Measurements from ENCODE around the gene RNF186. TPM values are rescaled to one million over a fixed set of nuclear protein-coding genes. Genes with fewer than 3 reads are reported as not detected.

The RNF186 gene
- total RNA-seq, 2 donors from 2014 or later = not detected

- intact Hi-C loops (cut with DNase I) = no loop called here
- no peak for ATAC-seq
- DNase-seq = no peak
These were observed 41.6 kb downstream of the RNF186 start for GRCh38 chr1:19773485-19773884.

- no peak for DNase-seq
- intact Hi-C loops (cut with DNase I) = no loop called here
- no peak for ATAC-seq
These were observed 43.0 kb downstream of the RNF186 start for GRCh38 chr1:19772053-19772452.

GRCh38 chr1:19771350-19771749 is 43.7 kb downstream of the RNF186 start:
- no peak for ATAC-seq

DNA sequence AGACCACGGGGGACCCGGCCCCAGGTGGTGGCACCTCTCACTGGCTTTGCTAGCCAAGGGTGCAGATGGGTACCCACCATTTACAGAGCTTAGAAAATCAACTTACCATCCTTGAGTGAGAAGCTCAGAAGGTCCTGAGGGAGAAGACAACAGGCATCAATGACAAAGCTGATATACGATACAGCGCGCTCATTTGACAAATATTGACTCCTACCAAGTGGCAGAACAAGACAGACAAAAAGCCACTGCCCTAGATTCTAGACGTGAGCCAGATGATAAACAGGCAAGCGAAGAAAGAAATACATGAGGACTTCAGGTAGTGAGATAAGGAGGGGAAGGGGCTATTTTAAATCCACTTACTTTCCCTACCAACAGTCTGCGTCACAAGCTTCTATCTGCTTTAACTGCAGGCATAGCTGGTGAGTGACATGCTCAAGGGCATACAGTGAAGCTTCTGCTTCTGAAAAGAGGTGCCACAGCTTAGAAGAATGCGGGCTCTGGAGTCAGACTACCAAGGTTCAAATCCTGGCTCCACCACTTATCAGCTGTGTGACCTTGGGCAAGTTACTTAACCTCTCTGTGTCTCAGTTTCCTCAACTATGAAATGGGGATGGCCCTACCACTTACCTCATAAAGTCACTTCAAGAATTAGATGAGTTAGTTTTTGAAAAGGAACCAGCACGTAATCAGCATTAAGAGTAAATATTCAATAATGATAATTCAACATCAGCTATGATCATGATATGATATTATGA is 44.5 kb downstream of the RNF186 start:
- intact Hi-C loops (cut with DNase I) = no loop called here
- ATAC-seq = no peak

More at GRCh38 chr1:19771350-19771749, 43.7 kb downstream of the RNF186 start:
- no peak for DNase-seq
- intact Hi-C loops (cut with DNase I) = no loop called here

DNA sequence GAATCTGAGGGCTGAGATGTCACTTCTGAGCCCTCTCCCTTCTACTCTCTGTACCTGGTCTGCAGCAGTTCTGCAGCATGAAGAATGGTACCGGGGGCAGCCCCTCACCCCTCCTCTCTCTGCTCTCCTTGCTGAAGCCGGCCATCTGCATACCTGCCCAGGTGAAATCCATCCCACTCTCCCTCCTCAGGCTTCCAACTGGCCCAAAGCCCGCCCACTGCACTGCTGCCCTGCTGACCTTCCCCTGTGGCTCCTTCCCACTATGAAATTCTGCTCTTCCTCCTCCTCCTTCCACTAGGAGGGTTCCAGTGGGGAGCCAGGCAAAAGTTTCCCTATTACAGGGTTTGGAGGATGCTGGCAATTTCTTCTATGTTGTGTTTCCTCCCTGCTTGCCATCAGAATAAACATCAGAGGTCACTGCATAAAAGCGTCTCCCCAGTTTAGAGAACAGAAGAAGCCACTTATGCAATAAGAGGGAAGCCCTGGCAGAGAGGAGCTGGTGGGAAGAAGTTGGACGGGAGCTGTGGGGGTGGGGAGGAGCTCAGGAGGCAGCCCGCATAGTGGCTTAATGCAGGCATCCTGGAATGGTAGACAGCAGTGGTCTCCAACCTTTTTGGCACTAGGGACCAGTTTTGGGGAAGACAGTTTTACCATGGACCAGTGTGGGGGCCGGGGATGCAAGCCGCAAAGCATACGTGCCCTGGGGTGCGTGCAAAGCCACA is 45.7 kb downstream of the RNF186 start:
- DNase-seq (no peak), ATAC-seq (no peak)
- intact Hi-C loops (cut with DNase I) = no loop called here

More for the DNA sequence above, 44.5 kb downstream of the RNF186 start:
- no peak for DNase-seq

- intact Hi-C loops (cut with DNase I) = no loop called here
- ATAC-seq (no peak), DNase-seq (no peak)
These were observed 46.5 kb downstream of the RNF186 start for GRCh38 chr1:19768353-19769210.

DNA sequence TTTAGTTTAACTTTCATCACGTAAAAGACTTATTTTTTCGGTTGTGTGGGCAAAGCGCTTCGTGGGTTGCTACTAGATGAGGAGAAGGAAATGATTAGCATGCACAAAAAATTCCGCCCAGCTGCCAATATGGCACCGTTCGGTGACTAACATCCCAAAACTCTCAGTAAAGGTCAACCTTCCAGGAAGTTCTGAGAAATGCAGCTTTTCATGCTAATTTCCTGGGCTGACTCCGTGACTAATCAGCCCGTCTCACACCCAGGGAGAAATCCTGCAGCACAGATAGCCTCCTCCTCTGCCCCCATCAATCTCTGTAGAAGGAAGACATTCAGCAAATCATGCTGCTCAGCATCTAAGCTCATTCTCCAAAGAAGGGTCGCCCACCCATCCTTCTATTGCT is 49.5 kb downstream of the RNF186 start:
- ATAC-seq (no peak), DNase-seq (no peak)
- intact Hi-C loops (cut with DNase I) = no loop called here

DNA sequence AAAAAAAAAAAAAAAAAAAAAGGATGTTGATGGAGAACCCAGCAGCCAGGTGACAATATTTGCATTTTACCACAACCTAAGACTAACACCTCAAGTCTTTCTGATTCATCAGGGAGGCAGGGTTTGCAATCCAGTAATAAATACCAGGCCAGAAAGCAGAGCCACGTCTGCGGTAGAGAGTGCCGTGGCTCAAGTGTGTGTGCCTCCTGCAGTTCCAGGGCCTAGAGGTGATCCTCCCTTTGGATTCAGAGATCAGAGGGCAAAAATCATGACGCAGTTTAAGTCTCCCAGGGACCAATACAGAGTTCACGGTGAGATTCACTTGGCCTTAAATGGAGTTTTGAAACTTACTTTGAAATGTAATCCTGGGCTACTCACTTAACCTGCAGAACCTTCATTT is 50.2 kb downstream of the RNF186 start:
- no peak for ATAC-seq
- intact Hi-C loops (cut with DNase I) = no loop called here

More for the DNA sequence above, 50.2 kb downstream of the RNF186 start:
- DNase-seq = no peak

Other genes with a start within 250 kb of the RNF186 start
- gene NBL1, start 171.0 kb downstream of the RNF186 start, total RNA-seq = 10 to 100 TPM; 53.0 to 63.7 TPM
- not detected for gene HTR6, start 150.4 kb downstream of the RNF186 start, total RNA-seq
- 10 to 100 TPM in 1 of 2 donors, 1 to 10 TPM in 1; 9.0 to 10.1 TPM for gene TMCO4, start 15.4 kb downstream of the RNF186 start, total RNA-seq
- 1 to 10 TPM; 4.6 to 6.9 TPM for gene OTUD3, start 67.1 kb upstream of the RNF186 start, total RNA-seq
- not detected for gene PLA2G2E, start 108.3 kb upstream of the RNF186 start, total RNA-seq
- 1,000 to 10,000 TPM in 1 of 2 donors, 100 to 1,000 TPM in 1; 376 to 1,124 TPM for gene PLA2G2A, start 164.3 kb upstream of the RNF186 start, total RNA-seq